Neural crest cell (in vitro differentiated cells): ENCODE data around the gene PPP2R5B. TPM values are rescaled to one million over a fixed set of nuclear protein-coding genes. Genes with fewer than 3 reads are reported as not detected.

Source experiments
- DNase-seq: peaks from one replicate; pipeline ENCODE4 v3.0.0; 2021; ENCODE audit warnings: low read depth, mixed read lengths, low spot score
- H3K27ac Mint-ChIP-seq: one replicate; pipeline ENCODE4 v1.8.0; 2021; ENCODE audit warnings: mild to moderate bottlenecking, mixed read lengths; ENCODE audit not compliant: unreplicated experiment
- H3K27me3 Mint-ChIP-seq: 2 replicates; pipeline ENCODE4 v1.8.0; 2021; ENCODE audit warnings: low read depth, mild to moderate bottlenecking, mixed read lengths
- H3K36me3 Mint-ChIP-seq: 2 replicates; pipeline ENCODE4 v1.8.0; 2021; ENCODE audit warnings: low read depth, mild to moderate bottlenecking, mixed read lengths
- H3K4me1 Mint-ChIP-seq: 2 replicates; pipeline ENCODE4 v1.8.0; 2021; ENCODE audit warnings: mixed read lengths
- H3K4me3 Mint-ChIP-seq: one replicate; pipeline ENCODE4 v1.8.0; 2021; ENCODE audit warnings: mild to moderate bottlenecking, mixed read lengths
- H3K9me3 Mint-ChIP-seq: 2 replicates; pipeline ENCODE4 v1.8.0; 2021; ENCODE audit warnings: mixed read lengths
- total RNA-seq: library from RNA; stranded (reverse); gene quantifications from 2 replicates; pipeline ENCODE4 v1.2.1, GENCODE V29; 2021
- TF ChIP-seq, protein P1 (sequence below): fragments of 200-600 bp; sonication (generic); conservative IDR thresholded peaks from 2 replicates; pipeline ENCODE4 v1.5.0; 2021; ENCODE audit warnings: antibody characterized with exemption, mild to moderate bottlenecking

PPP2R5B gene
- total RNA-seq, 1 donor from 2014 or later: 16.5 TPM

DNA sequence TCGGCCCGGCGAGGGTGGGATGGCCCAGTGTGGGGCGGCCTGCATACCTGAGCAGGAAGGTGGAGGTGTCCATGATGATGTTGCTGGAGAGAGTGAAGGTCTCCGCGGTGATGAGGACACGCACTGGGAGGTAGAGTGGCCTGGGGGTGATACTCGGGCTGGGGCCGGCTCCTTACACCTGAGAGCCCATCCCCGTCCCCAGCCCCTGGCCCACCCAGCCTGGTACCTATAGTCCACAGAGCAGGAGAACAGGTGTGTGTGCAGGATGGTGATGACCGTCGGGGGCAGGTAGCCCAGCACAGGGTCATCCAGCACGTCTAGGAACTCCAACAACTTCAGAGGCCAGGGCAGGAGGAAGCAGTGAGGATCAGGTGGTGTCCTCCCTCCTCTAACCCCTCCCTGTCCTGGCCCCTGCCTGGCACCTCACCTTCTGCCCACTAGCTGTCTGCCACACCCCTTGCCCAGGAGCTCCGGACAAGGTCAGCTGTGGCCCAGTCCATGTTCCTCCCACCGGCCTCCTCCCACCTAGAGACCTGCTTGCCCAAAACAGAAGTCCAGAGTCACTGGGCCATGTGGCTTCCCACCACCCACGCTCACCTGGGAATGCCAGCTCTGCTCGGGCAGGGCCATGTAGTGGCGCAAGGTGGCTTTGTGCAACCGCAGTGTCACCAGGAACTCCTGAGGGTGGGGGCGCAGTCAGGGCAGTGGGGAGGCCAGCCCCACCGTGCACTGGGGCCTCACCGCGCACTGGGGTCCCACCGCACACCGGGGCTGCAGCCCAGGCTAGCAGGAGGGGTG lies 18.8 kb upstream of the PPP2R5B start:
- Mint-ChIP-seq H3K27ac (no peak overlapping the region), H3K9me3 (no peaks in the 10 kb centered on the region), H3K27me3 (no peaks in the 10 kb centered on the region), H3K4me3 (no peak overlapping the region), H3K36me3 (no peaks in the 10 kb centered on the region), H3K4me1 (no peaks in the 10 kb centered on the region)
- DNase-seq: no peak
- TF ChIP-seq, protein P1, sequence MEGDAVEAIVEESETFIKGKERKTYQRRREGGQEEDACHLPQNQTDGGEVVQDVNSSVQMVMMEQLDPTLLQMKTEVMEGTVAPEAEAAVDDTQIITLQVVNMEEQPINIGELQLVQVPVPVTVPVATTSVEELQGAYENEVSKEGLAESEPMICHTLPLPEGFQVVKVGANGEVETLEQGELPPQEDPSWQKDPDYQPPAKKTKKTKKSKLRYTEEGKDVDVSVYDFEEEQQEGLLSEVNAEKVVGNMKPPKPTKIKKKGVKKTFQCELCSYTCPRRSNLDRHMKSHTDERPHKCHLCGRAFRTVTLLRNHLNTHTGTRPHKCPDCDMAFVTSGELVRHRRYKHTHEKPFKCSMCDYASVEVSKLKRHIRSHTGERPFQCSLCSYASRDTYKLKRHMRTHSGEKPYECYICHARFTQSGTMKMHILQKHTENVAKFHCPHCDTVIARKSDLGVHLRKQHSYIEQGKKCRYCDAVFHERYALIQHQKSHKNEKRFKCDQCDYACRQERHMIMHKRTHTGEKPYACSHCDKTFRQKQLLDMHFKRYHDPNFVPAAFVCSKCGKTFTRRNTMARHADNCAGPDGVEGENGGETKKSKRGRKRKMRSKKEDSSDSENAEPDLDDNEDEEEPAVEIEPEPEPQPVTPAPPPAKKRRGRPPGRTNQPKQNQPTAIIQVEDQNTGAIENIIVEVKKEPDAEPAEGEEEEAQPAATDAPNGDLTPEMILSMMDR: no peak

DNA sequence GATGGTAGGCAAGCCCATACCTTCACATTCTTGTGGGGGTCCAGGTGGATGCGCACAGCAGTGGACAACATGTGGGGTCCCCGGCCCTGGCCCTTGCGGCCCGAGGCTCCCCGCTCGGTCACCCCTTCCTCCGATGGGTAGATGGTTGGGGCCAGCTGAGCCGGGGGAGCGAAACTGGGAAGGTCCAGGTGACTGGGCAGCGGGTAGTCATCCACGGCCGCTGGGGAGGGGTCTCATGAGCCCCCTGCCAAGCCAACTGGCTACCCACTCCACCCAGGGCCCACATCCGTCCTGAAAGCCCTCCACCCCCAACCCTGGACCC lies 18.2 kb upstream of the PPP2R5B start:
- DNase-seq: no peak
- no peaks in the 10 kb centered on the region for H3K4me1 Mint-ChIP-seq
- H3K27me3 Mint-ChIP-seq: no peaks in the 10 kb centered on the region
- H3K9me3 Mint-ChIP-seq: no peaks in the 10 kb centered on the region
- TF ChIP-seq, protein P1: no peak
- H3K36me3 Mint-ChIP-seq: no peaks in the 10 kb centered on the region
- no peak overlapping the region for H3K4me3 Mint-ChIP-seq
- no peak overlapping the region for H3K27ac Mint-ChIP-seq

DNA sequence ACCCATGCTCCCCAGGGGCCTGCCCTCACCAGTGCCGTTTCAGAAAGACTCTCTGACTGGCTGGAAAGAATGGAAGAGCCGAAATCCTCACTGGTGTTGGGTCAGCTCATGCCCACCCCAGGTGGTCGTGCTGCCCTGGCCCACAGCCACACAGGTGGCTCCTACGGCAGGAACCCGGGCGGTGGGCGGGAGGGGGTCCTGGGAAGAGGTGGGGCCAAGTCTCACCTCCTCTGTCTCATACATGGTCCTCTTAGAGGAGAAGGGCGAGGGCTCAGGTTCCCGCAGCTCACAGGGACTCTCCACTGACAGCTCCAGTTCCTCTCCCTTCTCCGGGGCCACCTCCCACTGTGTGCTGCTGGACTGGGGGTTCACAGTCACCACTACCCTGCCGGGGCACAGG lies 15.7 kb upstream of the PPP2R5B start:
- no peak overlapping the region for H3K4me3 Mint-ChIP-seq
- no peaks in the 10 kb centered on the region for H3K4me1 Mint-ChIP-seq
- H3K27ac Mint-ChIP-seq: no peak overlapping the region
- TF ChIP-seq, protein P1: no peak
- H3K27me3 Mint-ChIP-seq: no peaks in the 10 kb centered on the region
- DNase-seq: no peak
- no peaks in the 10 kb centered on the region for H3K36me3 Mint-ChIP-seq
- H3K9me3 Mint-ChIP-seq: no peaks in the 10 kb centered on the region

DNA sequence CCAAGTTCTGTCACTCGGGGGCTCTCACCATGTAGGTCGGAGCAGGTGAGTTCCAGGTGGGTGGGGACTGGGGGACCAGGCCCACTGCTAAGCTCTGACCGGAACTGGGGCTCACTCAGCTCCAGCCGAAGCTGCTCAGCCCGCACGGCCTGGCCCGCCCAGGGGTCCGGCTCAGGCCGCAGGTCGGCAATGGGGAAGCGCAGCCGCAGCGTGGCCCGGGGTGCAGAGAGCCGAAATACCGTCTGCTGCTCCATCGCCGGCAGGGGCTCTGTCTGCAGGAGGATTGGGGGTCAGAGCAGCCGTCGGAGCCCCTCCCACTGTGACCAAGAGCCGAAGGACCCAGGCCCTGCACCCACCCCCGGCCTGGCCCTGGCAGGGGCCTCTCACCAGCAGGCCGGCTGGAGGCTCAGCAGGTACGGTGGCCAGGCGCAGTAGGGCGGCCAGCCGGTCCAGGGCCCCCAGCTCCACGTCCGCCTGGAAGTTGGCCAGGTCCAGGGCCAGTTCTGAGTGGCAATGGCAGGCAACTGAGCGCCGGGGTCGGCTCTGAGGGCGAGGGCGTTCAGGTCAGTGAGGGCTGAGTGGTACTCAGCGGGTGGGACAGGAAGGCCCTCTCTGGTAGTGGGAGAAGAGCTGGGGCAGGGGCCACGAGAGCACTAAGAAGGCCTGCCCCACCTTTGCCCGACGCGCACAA lies 14.7 kb upstream of the PPP2R5B start:
- DNase-seq: no peak
- H3K27ac Mint-ChIP-seq: no peak overlapping the region
- no peaks in the 10 kb centered on the region for H3K9me3 Mint-ChIP-seq
- H3K36me3 Mint-ChIP-seq: no peaks in the 10 kb centered on the region
- no peaks in the 10 kb centered on the region for H3K27me3 Mint-ChIP-seq
- no peaks in the 10 kb centered on the region for H3K4me1 Mint-ChIP-seq
- TF ChIP-seq, protein P1: no peak
- H3K4me3 Mint-ChIP-seq: no peak overlapping the region

DNA sequence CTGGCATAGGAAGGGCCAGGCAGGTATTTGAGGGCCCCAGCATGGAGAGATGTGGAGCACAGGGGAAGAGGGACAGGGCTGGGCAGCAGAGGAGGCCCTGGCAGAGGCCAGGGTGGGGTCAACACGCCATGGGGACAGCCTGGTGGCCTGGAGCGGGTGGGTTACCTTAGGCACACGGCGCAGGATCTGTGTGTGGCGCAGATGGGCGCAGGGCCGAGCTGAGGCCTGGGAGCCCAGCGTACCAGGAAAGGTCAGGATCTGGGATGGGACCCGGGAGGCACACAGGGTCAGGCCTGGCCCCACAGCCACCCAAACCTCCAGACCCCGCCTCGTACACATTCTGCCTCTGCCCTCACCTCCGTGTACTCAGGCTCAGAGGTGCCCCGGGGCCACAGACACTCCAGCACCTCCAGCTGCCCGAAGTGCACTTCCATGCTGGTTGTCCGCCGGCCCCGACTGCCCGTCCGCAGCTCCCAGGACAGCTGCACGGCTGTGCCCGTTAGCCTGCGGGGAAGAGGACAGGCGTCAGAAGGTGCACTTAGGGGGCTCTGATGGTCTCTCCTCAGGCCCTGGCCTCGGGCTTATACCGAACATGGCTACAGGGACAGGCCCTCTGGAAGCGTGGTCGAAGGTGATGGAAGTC lies 13.9 kb upstream of the PPP2R5B start:
- H3K4me3 Mint-ChIP-seq: no peak overlapping the region
- H3K27me3 Mint-ChIP-seq: no peaks in the 10 kb centered on the region
- no peaks in the 10 kb centered on the region for H3K9me3 Mint-ChIP-seq
- DNase-seq: no peak
- TF ChIP-seq, protein P1: no peak
- H3K4me1 Mint-ChIP-seq: no peaks in the 10 kb centered on the region
- no peaks in the 10 kb centered on the region for H3K36me3 Mint-ChIP-seq
- no peak overlapping the region for H3K27ac Mint-ChIP-seq
